Osteoblast (primary cell): ENCODE measurements around the gene TSPAN8. TPM values are rescaled to one million over a fixed set of nuclear protein-coding genes. Genes with fewer than 3 reads are reported as not detected.
"Not testable (repeated sequence)": the region's sequence is repeated elsewhere in the genome, so short reads cannot be mapped to it uniquely, and the experiment has no call there.

Source experiments
- DNase-seq: peaks from one replicate; pipeline ENCODE4 v3.0.0; 2011; ENCODE audit warnings: low spot score, mixed read lengths; ENCODE audit not compliant: insufficient read length; ENCODE audit errors: missing footprints
- H2AFZ ChIP-seq: 2 replicates; pipeline ENCODE4 v1.6.0; 2011; ENCODE audit warnings: mild to moderate bottlenecking, low read length
- H3K27ac ChIP-seq: 2 replicates; pipeline ENCODE4 v1.5.1; 2011; ENCODE audit warnings: mild to moderate bottlenecking, low read depth, low read length, moderate library complexity
- H3K27me3 ChIP-seq: 2 replicates; pipeline ENCODE4 v1.6.0; 2012; ENCODE audit warnings: mild to moderate bottlenecking, control low read depth, inconsistent platforms, low read length, moderate library complexity; ENCODE audit not compliant: insufficient read depth
- H3K36me3 ChIP-seq: 2 replicates; pipeline ENCODE4 v1.5.1; 2011; ENCODE audit warnings: mild to moderate bottlenecking, low read length, control low read depth, moderate library complexity; ENCODE audit not compliant: insufficient read depth
- H3K4me1 ChIP-seq: 2 replicates; pipeline ENCODE4 v1.5.1; 2011; ENCODE audit warnings: mild to moderate bottlenecking, low read length, control low read depth, moderate library complexity; ENCODE audit not compliant: insufficient read depth
- H3K4me2 ChIP-seq: 2 replicates; pipeline ENCODE4 v1.6.0; 2011; ENCODE audit warnings: mild to moderate bottlenecking, low read length; ENCODE audit not compliant: insufficient read depth
- H3K4me3 ChIP-seq: fragments of 200-600 bp; sonication (generic); 3 replicates; pipeline ENCODE4 v1.5.1; 2012; ENCODE audit warnings: mild to moderate bottlenecking, low read length, inconsistent platforms; ENCODE audit not compliant: insufficient read depth
- H3K79me2 ChIP-seq: 2 replicates; pipeline ENCODE4 v1.6.0; 2012; ENCODE audit warnings: mild to moderate bottlenecking, low read length, control low read depth, inconsistent platforms; ENCODE audit not compliant: insufficient read depth
- H3K9me3 ChIP-seq: 2 replicates; pipeline ENCODE4 v1.5.1; 2011; ENCODE audit warnings: low read depth, low read length, control low read depth
- H4K20me1 ChIP-seq: 2 replicates; pipeline ENCODE4 v1.6.0; 2012; ENCODE audit warnings: mild to moderate bottlenecking, low read length, control low read depth; ENCODE audit not compliant: insufficient read depth
- CTCF ChIP-seq: IDR thresholded peaks from 2 replicates; pipeline ENCODE4 v1.5.1; 2011; ENCODE audit warnings: mild to moderate bottlenecking, low read depth, low read length, moderate library complexity; ENCODE audit errors: extremely low read depth
- total RNA-seq: library from RNA; depleted of rRNA; stranded (reverse); fragments of >200 nt; gene quantifications from 2 replicates; pipeline ENCODE4 v1.2.3, GENCODE V29; 2012

The TSPAN8 gene
- total RNA-seq, 1 donor = under 0.01 TPM

- Histone ChIP-seq H3K4me2 (no peak overlapping the region), H3K36me3 (no peaks in the 10 kb centered on the region), H3K4me3 (no peak overlapping the region), H2AFZ (no peak overlapping the region), H3K27ac (no peak overlapping the region), H3K79me2 (no peaks in the 10 kb centered on the region), H3K27me3 (no peaks in the 10 kb centered on the region), H3K4me1 (no peaks in the 10 kb centered on the region), H3K9me3 (no peaks in the 10 kb centered on the region), H4K20me1 (no peaks in the 10 kb centered on the region)
- DNase-seq = no peak
- no peak for TF ChIP-seq CTCF
These were observed 12.7 kb upstream of the TSPAN8 start for GRCh38 chr12:71170456-71170855.

- no peak for TF ChIP-seq CTCF
These were observed 11.5 kb upstream of the TSPAN8 start for GRCh38 chr12:71169286-71169685.

GRCh38 chr12:71166862-71167496, 9.2 kb upstream of the TSPAN8 start:
- DNase-seq = no peak
- Histone ChIP-seq H3K27me3 (no peaks in the 10 kb centered on the region), H3K79me2 (no peaks in the 10 kb centered on the region), H3K36me3 (no peaks in the 10 kb centered on the region), H4K20me1 (no peaks in the 10 kb centered on the region), H3K4me3 (no peak overlapping the region), H3K4me1 (no peaks in the 10 kb centered on the region), H2AFZ (no peak overlapping the region), H3K27ac (no peak overlapping the region), H3K4me2 (no peak overlapping the region), H3K9me3 (no peaks in the 10 kb centered on the region)
- no peak for TF ChIP-seq CTCF

More at GRCh38 chr12:71169286-71169685, 11.5 kb upstream of the TSPAN8 start:
- no peak overlapping the region for H3K4me2 ChIP-seq
- no peaks in the 10 kb centered on the region for H3K79me2 ChIP-seq
- H3K4me3 ChIP-seq = no peak overlapping the region
- H3K4me1 ChIP-seq = no peaks in the 10 kb centered on the region
- H2AFZ ChIP-seq = no peak overlapping the region
- H3K27me3 ChIP-seq = no peaks in the 10 kb centered on the region
- no peaks in the 10 kb centered on the region for H4K20me1 ChIP-seq
- no peak for DNase-seq
- H3K9me3 ChIP-seq = no peaks in the 10 kb centered on the region
- H3K27ac ChIP-seq = no peak overlapping the region
- no peaks in the 10 kb centered on the region for H3K36me3 ChIP-seq

- no peak overlapping the region for H3K4me2 ChIP-seq
- no peaks in the 10 kb centered on the region for H4K20me1 ChIP-seq
- TF ChIP-seq CTCF = no peak
- no peak overlapping the region for H2AFZ ChIP-seq
- no peak overlapping the region for H3K4me3 ChIP-seq
- no peaks in the 10 kb centered on the region for H3K9me3 ChIP-seq
- no peak for DNase-seq
- no peaks in the 10 kb centered on the region for H3K27me3 ChIP-seq
- H3K36me3 ChIP-seq = no peaks in the 10 kb centered on the region
- H3K27ac ChIP-seq = no peak overlapping the region
- H3K79me2 ChIP-seq = no peaks in the 10 kb centered on the region
- no peaks in the 10 kb centered on the region for H3K4me1 ChIP-seq
These were observed 8.5 kb upstream of the TSPAN8 start for GRCh38 chr12:71166280-71166679.

GRCh38 chr12:71165780-71166179, 8.0 kb upstream of the TSPAN8 start:
- not testable (repeated sequence) for H3K4me3 ChIP-seq, H3K9me3 ChIP-seq, DNase-seq, H3K27me3 ChIP-seq, H4K20me1 ChIP-seq, H3K4me1 ChIP-seq, H3K27ac ChIP-seq, H3K36me3 ChIP-seq, H2AFZ ChIP-seq, H3K79me2 ChIP-seq, H3K4me2 ChIP-seq
